Measurements from ENCODE around the gene MAGI1. TPM values are rescaled to one million over a fixed set of nuclear protein-coding genes. Genes with fewer than 3 reads are reported as not detected.
"Not testable (repeated sequence)": the region's sequence is repeated elsewhere in the genome, so short reads cannot be mapped to it uniquely, and the experiment has no call there.

MAGI1 gene
- total RNA-seq, 2 donors from 2014 or later, result 38.6 to 45.1 TPM

- 78 to 83% methylated on average over 6 of the region's 6 CpGs for WGBS, 2 experiments (ENCODE audit: insufficient coverage in 1 of 2, insufficient read length in 1 of 2)
- no peak for DNase-seq
- Histone ChIP-seq H3K4me3 (ENCODE audit: low read length) (no peak overlapping the region), H3K4me1 (ENCODE audit: control insufficient read depth, insufficient read depth, low read length) (no peaks in the 10 kb centered on the region), H3K9ac (ENCODE audit: extremely low read depth, low read length, poor library complexity, severe bottlenecking) (no peak overlapping the region), H3K27ac (ENCODE audit: low read depth, low read length) (no peak overlapping the region), H3K27me3 (ENCODE audit: control insufficient read depth, insufficient read depth, low read length, poor library complexity, severe bottlenecking) (no peaks in the 10 kb centered on the region), H3K36me3 (ENCODE audit: control insufficient read depth, insufficient read depth, low read length) (no peaks in the 10 kb centered on the region), H3K9me3 (ENCODE audit: control insufficient read depth, low read length) (no peaks in the 10 kb centered on the region)
- Mint-ChIP-seq H3K9me3 (peaks cover 3% of the 10 kb centered on the region), H3K27me3 (ENCODE audit: insufficient read depth) (no peaks in the 10 kb centered on the region), H3K4me1 (peaks cover 2% of the 10 kb centered on the region), H3K4me3 (no peak overlapping the region), H3K27ac (no peak overlapping the region), H3K36me3 (ENCODE audit: low read depth) (no peaks in the 10 kb centered on the region)
- no peak for TF ChIP-seq CTCF (conservative IDR thresholded peaks at IDR 0.05)
Measured at GRCh38 chr3:65864357-65864904, 174.3 kb downstream of the MAGI1 start.

DNA sequence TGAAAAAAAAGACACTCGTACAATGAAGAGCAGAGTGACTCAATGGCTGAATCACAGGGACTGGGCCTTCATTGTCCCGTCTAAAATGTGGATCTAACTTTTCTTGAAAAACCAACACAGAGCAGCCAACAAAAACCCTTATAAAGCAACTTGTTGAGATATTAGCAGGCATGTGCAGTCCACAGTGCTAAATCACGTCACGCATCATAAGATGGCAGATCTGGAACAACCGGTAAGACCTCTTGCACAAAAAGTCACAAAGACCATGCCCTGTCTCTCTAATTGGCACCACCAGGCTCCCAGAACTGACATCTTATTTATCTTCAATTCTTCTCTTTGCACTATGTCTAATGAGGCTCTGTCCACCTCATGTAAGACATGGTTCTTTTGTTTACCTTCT lies 177.0 kb downstream of the MAGI1 start:
- peaks cover 6% of the 10 kb centered on the region for H3K9me3 ChIP-seq (ENCODE audit: control insufficient read depth, low read length)
- TF ChIP-seq CTCF (conservative IDR thresholded peaks at IDR 0.05), result no peak
- peaks cover 8% of the 10 kb centered on the region for H3K4me1 ChIP-seq (ENCODE audit: control insufficient read depth, insufficient read depth, low read length)
- Mint-ChIP-seq H3K4me3 (no peak overlapping the region), H3K9me3 (peaks cover 12% of the 10 kb centered on the region), H3K4me1 (peaks cover 14% of the 10 kb centered on the region), H3K27me3 (ENCODE audit: insufficient read depth) (no peaks in the 10 kb centered on the region), H3K27ac (no peak overlapping the region), H3K36me3 (ENCODE audit: low read depth) (no peaks in the 10 kb centered on the region)
- no peaks in the 10 kb centered on the region for H3K27me3 ChIP-seq (ENCODE audit: control insufficient read depth, insufficient read depth, low read length, poor library complexity, severe bottlenecking)
- no peak overlapping the region for H3K4me3 ChIP-seq (ENCODE audit: low read length)
- no peaks in the 10 kb centered on the region for H3K36me3 ChIP-seq (ENCODE audit: control insufficient read depth, insufficient read depth, low read length)
- no peak overlapping the region for H3K27ac ChIP-seq (ENCODE audit: low read depth, low read length)
- no peak for DNase-seq
- 84 to 95% methylated on average over 4 to 5 of the region's 5 CpGs for WGBS, 2 experiments (ENCODE audit: insufficient coverage in 1 of 2, insufficient read length in 1 of 2)
- no peak overlapping the region for H3K9ac ChIP-seq (ENCODE audit: extremely low read depth, low read length, poor library complexity, severe bottlenecking)

- H3K27me3 Mint-ChIP-seq (ENCODE audit: insufficient read depth); DNase-seq; H3K36me3 ChIP-seq (ENCODE audit: control insufficient read depth, insufficient read depth, low read length); H3K9ac ChIP-seq (ENCODE audit: extremely low read depth, low read length, poor library complexity, severe bottlenecking); H3K27ac ChIP-seq (ENCODE audit: low read depth, low read length); H3K36me3 Mint-ChIP-seq (ENCODE audit: low read depth); H3K27ac Mint-ChIP-seq; H3K4me3 ChIP-seq (ENCODE audit: low read length); H3K27me3 ChIP-seq (ENCODE audit: control insufficient read depth, insufficient read depth, low read length, poor library complexity, severe bottlenecking); H3K4me3 Mint-ChIP-seq; H3K9me3 ChIP-seq (ENCODE audit: control insufficient read depth, low read length): not testable (repeated sequence)
- WGBS, 2 experiments (ENCODE audit: insufficient coverage in 1 of 2, insufficient read length in 1 of 2), result 95 to 97% methylated on average over 3 to 7 of the region's 7 CpGs
- peaks cover 12% of the 10 kb centered on the region for H3K9me3 Mint-ChIP-seq
- peaks cover 16% of the 10 kb centered on the region for H3K4me1 ChIP-seq (ENCODE audit: control insufficient read depth, insufficient read depth, low read length)
- H3K4me1 Mint-ChIP-seq, result peaks cover 29% of the 10 kb centered on the region
Measured at GRCh38 chr3:65859612-65860011, 179.1 kb downstream of the MAGI1 start.

- no peak overlapping the region for H3K27ac ChIP-seq (ENCODE audit: low read depth, low read length)
- 97 to 100% methylated on average over 3 to 6 of the region's 6 CpGs for WGBS, 2 experiments (ENCODE audit: insufficient coverage in 1 of 2, insufficient read length in 1 of 2)
- Mint-ChIP-seq H3K27me3 (ENCODE audit: insufficient read depth) (no peaks in the 10 kb centered on the region), H3K4me3 (no peak overlapping the region), H3K36me3 (ENCODE audit: low read depth) (no peaks in the 10 kb centered on the region), H3K4me1 (peaks cover 35% of the 10 kb centered on the region), H3K27ac (no peak overlapping the region), H3K9me3 (peaks cover 12% of the 10 kb centered on the region)
- H3K36me3 ChIP-seq (ENCODE audit: control insufficient read depth, insufficient read depth, low read length), result no peaks in the 10 kb centered on the region
- no peak overlapping the region for H3K4me3 ChIP-seq (ENCODE audit: low read length)
- no peak for DNase-seq
- peaks cover 6% of the 10 kb centered on the region for H3K9me3 ChIP-seq (ENCODE audit: control insufficient read depth, low read length)
- H3K27me3 ChIP-seq (ENCODE audit: control insufficient read depth, insufficient read depth, low read length, poor library complexity, severe bottlenecking), result no peaks in the 10 kb centered on the region
- TF ChIP-seq CTCF (conservative IDR thresholded peaks at IDR 0.05), result no peak
- peaks cover 20% of the 10 kb centered on the region for H3K4me1 ChIP-seq (ENCODE audit: control insufficient read depth, insufficient read depth, low read length)
- no peak overlapping the region for H3K9ac ChIP-seq (ENCODE audit: extremely low read depth, low read length, poor library complexity, severe bottlenecking)
Measured at GRCh38 chr3:65858749-65859148, 180.0 kb downstream of the MAGI1 start.
